NAMALWA (cell line): ENCODE results near the gene MEX3D.

Source experiments
- DNase-seq: peaks from one replicate; pipeline ENCODE4 v3.0.0-alpha.2; 2015; ENCODE audit warnings: low spot score

Gene MEX3D

DNA sequence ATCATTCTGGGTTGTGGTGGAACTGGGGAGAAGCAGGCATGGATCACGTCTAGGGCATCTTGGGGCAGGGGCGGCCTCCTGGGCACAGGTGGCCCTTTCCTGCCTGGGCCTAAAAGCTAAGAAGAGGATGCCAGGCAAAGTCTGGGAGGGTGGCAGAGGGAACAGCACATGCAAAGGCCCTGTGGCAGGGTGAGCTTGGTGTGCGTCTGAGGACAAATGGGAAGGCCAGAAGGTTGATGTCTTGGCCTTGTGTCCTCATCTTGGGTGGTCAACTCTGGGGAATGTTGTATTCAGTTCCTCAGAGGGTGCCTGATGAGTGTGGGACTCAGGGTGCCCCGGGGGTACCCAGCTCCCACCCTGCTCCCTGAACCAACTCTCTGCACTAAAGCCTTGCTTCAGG is 49.7 kb downstream of the MEX3D start:
- DNase-seq = no peak

DNA sequence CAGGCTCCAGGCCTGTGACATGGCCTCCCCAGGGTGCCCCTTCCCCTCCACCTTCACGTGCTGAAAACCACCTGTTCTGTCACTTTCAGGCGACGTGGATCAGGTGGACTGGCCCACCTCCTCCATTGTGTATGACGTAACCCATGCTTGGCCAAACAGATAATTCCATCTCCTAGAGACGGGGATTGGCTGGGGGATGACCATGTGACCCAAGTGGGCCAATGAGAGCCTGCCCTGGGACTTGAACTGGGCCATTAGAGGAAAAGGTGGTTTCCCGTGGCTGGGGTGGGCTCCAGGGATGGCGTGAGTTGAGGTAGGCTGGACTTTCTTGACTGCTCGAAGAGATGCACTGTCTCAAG is 51.8 kb downstream of the MEX3D start:
- DNase-seq = peak; percentile 60

DNA sequence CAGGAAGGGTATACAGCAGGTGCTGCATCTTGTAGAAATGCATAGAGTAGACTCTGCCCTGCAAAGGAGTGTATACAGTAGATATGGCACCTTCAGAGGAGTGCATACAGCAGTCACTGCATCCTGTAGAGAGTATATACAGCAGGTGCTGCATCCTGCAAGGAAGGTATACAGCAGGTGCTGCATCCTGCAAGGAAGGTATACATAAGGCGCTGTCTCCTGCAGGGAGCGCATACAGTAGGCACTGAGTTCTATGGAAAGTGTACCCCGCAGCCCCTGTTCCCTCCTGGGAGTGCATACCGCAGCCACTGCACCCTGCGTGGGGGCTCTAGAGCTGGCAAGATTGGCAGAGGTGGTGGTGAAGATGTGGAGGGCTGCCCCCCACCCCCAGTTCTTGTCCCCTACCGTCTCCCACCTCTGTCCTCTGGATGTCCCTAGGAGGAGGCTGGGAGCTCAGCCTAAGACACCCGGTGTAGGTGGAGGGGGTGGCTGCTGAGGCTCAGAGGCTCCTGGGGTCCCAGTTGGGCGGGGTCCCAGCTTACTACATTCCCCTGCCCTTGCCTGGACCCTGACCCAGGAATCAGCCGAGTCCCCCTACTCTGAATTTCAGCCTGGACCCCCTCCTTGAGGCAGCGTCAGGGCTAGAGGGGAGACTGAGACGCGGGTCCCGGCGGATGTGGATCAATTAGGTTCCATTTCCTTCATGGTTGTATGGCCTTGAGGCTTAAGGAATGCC is 53.0 kb downstream of the MEX3D start:
- DNase-seq = no peak

DNA sequence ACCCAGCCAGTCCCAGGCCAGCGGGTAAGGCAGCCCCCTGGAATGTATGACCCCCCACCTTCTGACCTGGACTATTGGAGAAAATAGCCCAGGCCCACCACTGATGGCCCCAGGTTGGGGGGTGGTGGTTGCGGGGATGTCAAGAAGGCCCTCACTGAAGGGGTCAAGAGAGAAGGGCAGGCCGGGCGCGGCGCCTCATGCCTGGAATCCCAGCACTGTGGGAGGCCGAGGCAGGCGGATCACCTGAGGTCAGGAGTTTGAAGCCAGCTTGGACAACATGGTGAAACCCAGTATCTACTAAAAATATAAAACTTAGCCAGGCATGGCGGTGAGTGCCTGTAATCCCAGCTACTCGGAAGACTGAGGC is 53.8 kb downstream of the MEX3D start:
- no peak for DNase-seq

DNA sequence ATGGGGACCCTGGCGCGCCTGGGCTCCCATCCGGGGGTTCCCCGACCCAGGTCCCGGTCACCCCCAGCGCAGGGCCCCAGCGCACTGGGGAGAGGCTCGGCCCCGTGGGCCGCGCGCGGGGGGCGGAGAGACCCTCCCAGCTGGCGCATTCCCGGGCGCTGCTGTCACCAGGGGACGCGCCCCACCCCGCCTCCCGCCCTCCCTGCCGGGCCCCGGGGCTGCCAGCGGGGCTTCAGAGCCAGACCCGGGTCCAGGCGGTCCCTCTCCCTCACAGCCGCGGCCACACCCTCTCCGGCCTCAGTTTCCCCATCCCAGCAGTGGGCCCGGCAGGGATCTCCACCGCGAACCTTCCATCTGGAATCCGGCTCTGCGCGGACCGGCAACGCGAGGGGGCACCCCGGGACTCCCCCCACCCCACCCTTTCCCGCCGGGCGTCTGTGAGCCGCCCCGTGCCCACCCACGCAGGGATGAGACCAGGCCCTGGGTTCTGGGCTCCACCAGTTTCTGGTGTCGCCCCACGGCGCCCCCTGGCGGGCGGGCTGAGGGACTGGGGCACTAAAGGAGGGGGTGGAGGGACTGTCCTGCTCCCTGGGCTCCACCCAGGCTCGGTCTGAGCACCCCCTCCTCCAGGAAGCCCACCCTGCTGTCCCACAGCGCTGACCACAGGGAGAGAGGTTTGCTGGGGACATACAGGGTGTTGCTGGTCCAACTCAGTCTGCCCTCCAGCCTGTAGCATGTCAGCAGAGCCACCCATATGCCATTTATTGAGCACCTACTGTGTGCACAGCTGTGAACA is 54.4 kb downstream of the MEX3D start:
- DNase-seq = peak; percentile 69

DNA sequence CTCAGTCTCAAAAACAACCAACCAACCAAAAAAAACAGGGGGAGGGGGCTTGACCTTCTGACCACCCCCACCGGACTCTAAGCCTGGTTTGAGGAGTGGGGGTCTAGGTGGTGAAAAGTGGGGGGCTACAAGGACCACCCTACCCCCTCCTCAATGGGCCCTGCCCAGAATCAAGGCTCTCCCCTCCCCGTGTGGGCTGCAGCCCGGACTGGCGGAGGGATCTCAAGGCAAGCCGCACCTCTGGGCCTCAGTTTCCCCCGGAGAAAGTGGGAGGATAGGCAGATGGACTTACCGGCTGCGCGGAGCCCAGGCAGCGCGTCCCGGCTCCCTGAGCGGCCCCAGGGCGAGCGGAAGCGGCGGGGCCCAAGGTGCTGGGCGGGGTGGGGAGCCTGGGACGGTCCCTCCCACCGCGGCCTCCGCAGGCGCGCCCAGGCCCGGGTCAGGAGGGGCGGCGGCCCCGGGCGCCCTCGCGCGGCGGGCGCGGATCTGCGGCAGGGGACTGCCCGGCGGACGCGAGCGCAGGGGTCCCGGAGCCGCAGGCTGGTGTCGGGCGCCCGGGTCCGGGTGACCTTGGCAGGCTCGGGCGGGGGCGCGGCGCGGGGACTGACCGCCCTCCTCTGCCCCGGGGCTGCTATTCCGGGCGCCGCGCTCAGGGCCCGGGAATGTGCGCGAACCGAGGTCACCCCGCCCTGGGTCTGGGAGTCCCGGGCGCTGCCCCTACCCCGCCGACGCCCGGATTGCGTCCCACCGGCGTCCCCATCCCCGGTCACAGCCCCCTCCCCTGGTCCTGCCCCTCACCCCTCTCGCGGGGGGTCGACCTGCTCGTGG is 55.2 kb downstream of the MEX3D start, which contains the start of gene ADAMTSL5:
TSS of gene ADAMTSL5 (minus strand) at position 349 of the 828 bp plus-strand sequence. CDS start 2,076 bp downstream, outside the sequence.
- peak; percentile 49 for DNase-seq

DNA sequence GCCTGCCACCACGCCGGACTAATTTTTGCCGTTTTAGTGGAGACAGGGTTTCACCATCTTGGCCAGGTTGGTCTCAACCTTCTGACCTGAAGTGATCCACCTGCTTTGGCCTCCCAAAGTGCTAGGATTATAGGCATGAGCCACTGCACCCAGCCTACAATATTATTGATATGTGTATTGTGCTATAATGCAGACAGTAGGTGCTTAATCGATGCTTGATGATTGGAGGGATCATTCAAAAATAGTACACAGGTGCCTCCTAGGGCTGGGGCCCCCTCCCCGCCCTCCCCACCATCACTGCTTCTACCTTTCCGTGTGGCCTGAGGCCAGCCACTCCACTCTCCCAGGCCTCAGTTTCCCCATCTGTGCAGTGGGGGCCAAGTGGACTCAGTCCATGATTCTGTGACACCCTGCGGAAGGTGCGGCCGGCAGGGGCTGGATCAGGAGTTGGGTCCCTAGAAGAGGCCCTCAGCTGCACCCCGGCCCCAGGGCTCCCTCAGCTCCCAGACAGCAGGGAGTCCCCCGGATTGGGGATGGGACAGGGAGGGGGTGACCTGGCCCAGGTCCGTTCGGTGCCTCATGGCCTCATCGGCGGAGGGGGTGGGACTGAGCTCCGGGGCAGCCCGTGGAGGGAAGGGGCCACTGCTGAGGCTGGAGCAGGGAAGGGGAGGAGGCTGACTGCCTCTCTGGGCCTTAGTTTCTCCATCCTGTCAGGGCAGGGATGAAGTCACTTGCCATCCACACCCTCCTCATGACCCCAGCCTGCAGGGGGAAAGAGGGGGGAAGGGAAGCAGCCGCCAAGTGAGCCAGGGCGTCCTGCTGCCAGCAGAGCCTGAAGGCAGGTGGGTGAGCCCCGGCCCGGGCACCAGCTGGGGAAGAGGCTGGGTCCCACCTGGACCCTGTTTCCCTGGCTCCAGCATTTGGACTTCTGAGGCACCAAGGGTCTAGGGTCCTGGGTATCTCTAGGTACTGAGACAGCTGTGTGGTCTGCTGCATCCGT is 56.5 kb downstream of the MEX3D start:
- no peak for DNase-seq

DNA sequence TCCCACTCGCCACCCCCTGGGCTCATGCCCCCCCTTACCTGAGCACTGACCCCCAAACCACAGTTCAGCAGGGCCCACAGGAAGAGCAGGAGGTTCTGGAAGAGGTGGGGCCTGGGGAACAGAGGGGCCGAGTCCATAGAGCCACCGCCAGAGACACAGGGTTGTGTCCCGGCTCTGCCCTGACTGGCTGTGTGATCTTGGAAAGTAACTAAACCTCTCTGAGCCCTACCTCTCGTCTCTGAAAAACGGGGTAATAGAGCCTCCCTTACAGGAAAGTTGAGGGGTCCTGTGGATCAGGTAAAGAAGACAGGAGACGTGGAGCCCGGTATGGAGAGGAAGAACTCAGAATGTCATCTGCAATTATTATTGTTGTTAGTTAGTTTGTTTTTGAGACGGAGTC is 57.3 kb downstream of the MEX3D start:
- no peak for DNase-seq

DNA sequence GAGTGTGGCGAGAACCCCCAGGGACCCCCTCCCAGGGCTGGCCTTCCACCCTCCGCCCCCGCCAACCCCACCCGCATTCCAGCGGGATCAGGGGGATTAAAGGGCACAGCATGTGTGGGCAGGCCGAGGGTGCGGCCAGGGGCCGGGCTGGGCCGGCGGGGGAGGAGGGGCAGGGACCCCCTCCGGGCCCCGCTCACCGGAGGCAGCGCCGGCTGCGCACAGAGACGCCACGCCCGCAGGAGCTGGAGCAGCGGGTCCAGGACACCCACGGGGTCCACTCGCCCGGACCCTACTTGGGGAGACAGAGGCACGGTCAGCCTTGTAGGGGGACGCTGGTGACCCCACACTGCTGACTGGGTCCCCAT is 57.7 kb downstream of the MEX3D start:
- DNase-seq = no peak

DNA sequence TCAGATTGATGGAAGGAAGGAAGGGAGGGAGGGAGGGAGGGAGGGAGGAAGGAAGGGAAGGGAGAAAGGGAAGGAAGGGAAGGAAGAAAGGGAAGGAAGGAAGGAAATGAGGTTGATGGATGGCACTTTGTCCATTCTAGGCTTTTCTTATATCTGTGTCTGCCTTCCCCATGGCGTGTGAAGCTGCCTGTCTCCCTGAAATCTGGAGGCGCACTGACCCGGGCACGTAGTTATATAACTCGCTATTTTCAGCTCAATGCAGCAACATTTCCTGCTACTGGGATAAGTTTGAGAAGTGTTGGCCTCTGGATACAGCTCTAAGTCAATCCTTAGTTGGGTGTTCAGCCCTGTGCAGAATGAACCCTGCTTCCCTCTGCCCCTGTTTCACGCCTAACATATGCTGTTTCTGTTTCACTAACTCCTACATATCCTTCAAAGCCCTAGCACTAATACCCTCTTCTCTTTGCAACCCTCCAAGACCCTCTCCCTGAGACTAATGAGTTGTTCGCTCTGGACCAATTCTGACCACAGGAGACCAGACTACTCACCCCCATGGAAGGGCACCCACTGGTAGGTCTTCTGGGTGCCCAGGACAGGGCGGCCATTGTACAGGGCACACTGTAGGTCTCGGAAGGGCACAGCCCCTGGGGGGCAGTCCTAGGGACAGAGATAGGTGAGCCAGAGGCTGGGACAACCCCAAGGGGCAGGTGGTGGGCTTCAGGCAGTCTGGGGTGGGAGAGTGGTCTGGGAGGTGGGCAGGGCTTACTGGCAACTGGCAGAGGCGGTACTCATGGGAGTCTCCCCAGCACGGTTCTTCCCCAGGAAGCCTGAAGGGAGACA is 58.3 kb downstream of the MEX3D start:
- DNase-seq = no peak

DNA sequence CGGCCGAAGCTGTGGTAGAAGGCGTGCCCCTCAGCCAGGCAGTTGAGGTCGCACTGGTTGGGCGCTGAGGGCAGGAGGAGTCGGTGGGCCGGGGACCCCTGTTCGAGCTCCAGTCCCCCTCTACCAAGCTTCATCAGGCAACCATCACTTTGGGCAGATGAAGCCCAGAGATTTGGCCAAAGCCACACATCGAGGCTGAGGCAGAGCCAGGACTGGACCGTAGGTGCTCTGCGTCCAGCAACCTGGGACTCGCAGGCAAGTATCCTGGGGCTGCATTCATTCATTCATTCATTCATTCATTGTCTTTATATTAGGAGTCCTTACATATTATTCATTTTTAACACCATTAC is 59.6 kb downstream of the MEX3D start:
- DNase-seq = no peak

DNA sequence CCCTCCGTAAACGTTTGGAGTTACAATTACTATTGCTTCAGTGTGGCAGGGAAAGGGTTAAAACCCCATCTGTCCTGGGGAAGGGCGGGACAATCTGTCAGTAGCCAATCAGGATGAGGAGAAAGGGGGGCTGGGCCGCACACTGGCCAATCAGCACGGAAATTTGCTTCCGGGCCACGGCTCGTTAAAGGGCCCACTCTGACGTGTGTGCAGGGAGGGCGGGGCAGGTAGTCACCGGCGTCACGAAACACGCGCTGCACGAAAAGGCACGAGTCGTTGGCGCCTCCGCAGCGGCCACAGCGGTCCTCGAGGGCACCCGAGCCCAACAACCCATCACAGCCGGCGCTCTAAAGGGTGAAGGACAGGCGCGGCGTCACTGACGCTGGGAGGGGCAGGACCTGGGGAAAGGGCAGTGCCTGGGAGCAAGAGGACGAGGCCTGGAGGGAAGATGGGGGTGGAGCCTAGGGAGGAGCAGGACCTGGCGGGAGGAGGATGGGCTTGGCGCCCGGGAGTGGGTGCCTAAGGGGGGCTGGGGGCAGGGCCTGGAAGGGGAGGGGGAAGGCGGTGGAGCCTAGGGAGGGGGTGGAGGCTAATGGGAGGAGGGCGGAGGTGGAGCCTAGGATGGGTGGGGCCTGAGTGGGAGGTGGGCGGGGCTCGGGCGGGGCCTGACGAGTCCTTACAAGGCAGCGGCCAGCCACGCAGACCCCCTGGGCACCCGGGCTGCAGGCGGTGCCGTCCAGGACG is 60.2 kb downstream of the MEX3D start:
- DNase-seq = peak; percentile 97

DNA sequence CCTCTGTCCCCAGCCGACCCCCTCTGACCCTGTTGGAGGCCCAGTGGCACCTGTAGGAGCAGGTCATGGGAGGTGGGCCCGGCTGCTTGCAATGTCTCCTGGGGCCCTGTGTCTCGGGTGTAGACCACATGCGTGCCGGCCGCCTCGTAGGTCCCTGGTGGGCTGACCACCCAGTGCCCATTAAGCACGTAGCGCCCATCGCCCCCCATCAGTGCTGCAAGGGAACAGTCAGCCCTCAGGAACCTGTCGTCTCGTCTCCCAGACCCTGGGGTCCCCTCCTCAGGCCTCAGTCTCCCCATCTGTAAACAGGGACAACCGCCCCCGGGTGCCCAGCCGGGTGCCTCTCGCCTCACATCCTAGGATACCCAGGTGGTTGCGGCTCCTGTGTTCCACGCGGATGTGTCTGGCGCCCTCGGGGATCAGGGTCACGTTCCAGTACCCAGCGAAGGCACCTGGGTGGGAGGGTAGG is 60.9 kb downstream of the MEX3D start:
- DNase-seq = no peak

DNA sequence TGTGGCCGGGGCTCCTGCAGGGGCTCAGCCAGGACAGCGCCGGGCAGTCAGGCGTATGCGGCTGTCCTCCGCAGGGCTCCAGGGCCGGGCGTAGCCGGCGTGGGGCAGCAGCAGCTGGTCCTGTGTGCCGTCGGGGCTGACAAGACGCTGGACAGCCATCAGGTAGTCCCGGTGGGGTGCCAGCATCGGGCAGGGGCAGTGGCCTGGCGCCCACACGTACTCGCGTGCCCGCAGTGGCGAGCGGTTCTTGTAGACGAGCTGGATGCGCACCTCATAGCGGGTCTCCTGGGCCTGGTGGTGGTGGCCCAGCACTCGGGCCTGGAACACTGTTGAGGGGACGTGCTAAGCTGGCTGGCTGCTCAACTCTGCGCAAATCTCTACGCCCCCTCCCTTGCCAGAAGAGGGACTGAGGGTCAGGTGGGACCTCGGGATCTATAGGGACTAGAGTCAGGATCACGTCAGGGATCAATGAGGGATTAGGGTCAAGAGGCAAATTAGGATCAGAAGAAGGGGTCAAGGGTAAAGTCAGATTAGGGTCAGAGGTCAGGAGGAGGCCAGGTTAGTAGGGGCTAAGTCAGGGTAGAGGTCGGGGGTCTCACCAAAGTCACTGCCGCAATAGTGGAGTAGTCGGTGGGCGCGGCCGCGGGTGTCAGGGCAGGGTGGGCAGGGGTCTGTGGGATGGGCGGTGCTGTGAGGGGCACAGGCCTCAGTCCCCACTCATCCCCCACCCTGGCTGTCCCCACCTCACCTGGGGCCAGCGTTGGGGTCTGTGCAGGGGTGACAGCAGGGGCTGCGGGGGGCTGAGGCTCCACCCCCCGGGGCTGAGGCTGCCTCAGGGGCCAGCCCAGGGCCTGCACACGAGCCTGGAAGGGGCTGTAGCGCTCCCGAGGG is 61.9 kb downstream of the MEX3D start:
- no peak for DNase-seq

DNA sequence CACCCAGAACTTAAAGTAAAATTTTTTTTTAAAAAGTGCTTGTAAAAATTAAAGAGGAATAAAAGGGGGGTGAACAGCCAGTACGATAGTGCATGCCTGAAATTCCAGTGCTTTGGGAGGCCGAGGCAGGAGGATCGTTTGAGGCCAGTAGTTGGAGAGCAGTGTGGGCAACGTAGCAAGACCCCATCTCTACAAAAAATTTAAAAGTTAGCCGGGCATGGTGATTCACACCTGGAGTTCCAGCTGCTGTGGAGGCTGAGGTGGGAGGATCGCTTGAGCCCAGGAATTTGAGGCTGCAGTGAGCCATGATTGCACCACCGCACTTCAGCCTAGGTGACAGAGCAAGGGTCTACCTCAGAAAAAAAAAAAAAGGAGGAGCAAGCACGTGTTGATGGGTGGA is 63.1 kb downstream of the MEX3D start:
- no peak for DNase-seq
